Progenitor cell of endocrine pancreas (in vitro differentiated cells): ENCODE results near the gene PEMT. TPM values are rescaled to one million over a fixed set of nuclear protein-coding genes. Genes with fewer than 3 reads are reported as not detected.

Experiments
- DNase-seq: peaks from one replicate; pipeline ENCODE4 v3.0.0; 2021; ENCODE audit warnings: low spot score; ENCODE audit not compliant: unreplicated experiment
- H3K27ac Mint-ChIP-seq: 2 replicates; pipeline ENCODE4 v1.8.0; 2021; ENCODE audit warnings: mild to moderate bottlenecking, moderate library complexity, mixed read lengths
- H3K27me3 Mint-ChIP-seq: 2 replicates; pipeline ENCODE4 v1.8.0; 2021; ENCODE audit warnings: mixed read lengths
- H3K36me3 Mint-ChIP-seq: 2 replicates; pipeline ENCODE4 v1.8.0; 2022; ENCODE audit warnings: mixed read lengths; ENCODE audit not compliant: insufficient read depth
- H3K4me1 Mint-ChIP-seq: 2 replicates; pipeline ENCODE4 v1.8.0; 2021; ENCODE audit warnings: low read depth, mixed read lengths
- H3K4me3 Mint-ChIP-seq: 2 replicates; pipeline ENCODE4 v1.8.0; 2021; ENCODE audit warnings: low read depth, mild to moderate bottlenecking, moderate library complexity, mixed read lengths
- H3K9me3 Mint-ChIP-seq: 2 replicates; pipeline ENCODE4 v1.8.0; 2021; ENCODE audit warnings: low read depth, mixed read lengths
- total RNA-seq: library from RNA; stranded (reverse); gene quantifications from 2 replicates; pipeline ENCODE4 v1.2.1, GENCODE V29; 2021
- TF ChIP-seq, protein P1 (sequence below): fragments of 200-600 bp; sonication (generic); IDR thresholded peaks from one replicate; pipeline ENCODE4 v1.5.0; 2021; ENCODE audit warnings: antibody characterized with exemption, mild to moderate bottlenecking; ENCODE audit not compliant: unreplicated experiment

The PEMT gene
- total RNA-seq, 1 donor from 2014 or later: 67.0 TPM

DNA sequence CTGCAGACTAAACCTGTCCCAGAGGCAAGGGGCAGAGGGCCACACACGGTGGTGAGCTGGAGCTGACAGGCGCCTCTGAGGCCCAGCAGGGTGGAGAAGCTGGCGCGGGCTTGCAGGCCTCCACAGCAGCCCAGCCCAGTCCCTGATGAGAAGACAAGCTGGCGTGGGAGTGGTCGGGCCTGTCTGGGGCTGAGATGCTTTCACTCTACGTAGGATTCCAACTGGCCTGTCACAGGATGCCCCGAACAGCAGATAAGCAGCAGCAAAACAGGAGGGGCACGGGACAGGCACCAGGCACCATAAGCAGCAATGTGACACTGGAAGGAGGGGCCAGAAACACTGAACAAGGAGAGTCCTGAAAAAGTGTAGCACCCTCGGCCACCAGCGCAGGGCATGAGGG is 40.1 kb downstream of the PEMT start:
- H3K9me3 Mint-ChIP-seq: no peaks in the 10 kb centered on the region
- H3K36me3 Mint-ChIP-seq: no peaks in the 10 kb centered on the region

DNA sequence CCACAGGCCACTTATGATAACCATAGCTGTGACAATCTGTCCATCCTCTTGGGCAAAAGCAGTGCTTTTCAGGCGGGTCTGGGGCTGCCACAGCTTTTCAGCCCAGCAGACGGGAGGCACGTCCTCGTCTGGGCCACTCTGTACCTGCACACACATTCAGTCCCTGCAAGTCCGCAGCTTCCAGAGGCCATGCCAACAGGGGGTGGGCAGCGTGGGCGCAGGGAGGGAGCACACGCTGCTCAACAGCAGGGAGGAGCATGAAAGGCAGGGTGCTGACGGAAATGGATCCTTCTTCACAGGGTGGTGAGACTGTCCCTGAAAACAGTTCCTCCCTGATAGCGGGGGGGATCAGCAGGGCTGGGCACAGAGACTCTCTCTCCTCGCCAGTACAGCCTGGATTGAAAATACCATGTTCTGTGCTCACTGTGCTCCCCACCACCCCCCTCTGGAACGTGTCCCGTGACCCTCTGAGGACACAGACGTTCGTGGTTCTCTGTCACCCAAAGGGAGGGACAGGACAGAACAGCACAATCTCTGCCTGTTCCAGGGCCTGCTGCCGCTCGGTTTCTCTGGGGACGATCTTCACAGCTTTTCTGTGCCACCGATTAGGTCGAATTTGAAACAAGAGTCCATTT is 41.7 kb downstream of the PEMT start:
- H3K4me3 Mint-ChIP-seq: no peak overlapping the region
- no peaks in the 10 kb centered on the region for H3K27me3 Mint-ChIP-seq
- H3K27ac Mint-ChIP-seq: peak overlapping the region; percentile 13
- TF ChIP-seq, protein P1, sequence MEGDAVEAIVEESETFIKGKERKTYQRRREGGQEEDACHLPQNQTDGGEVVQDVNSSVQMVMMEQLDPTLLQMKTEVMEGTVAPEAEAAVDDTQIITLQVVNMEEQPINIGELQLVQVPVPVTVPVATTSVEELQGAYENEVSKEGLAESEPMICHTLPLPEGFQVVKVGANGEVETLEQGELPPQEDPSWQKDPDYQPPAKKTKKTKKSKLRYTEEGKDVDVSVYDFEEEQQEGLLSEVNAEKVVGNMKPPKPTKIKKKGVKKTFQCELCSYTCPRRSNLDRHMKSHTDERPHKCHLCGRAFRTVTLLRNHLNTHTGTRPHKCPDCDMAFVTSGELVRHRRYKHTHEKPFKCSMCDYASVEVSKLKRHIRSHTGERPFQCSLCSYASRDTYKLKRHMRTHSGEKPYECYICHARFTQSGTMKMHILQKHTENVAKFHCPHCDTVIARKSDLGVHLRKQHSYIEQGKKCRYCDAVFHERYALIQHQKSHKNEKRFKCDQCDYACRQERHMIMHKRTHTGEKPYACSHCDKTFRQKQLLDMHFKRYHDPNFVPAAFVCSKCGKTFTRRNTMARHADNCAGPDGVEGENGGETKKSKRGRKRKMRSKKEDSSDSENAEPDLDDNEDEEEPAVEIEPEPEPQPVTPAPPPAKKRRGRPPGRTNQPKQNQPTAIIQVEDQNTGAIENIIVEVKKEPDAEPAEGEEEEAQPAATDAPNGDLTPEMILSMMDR: no peak
- H3K36me3 Mint-ChIP-seq: peaks cover 2% of the 10 kb centered on the region
- H3K9me3 Mint-ChIP-seq: no peaks in the 10 kb centered on the region
- DNase-seq: no peak
- H3K4me1 Mint-ChIP-seq: peaks cover 17% of the 10 kb centered on the region

More for the DNA sequence above, 40.1 kb downstream of the PEMT start:
- H3K27ac Mint-ChIP-seq: no peak overlapping the region
- TF ChIP-seq, protein P1: no peak
- no peaks in the 10 kb centered on the region for H3K27me3 Mint-ChIP-seq
- no peak for DNase-seq
- no peak overlapping the region for H3K4me3 Mint-ChIP-seq
- H3K4me1 Mint-ChIP-seq: peaks cover 17% of the 10 kb centered on the region

DNA sequence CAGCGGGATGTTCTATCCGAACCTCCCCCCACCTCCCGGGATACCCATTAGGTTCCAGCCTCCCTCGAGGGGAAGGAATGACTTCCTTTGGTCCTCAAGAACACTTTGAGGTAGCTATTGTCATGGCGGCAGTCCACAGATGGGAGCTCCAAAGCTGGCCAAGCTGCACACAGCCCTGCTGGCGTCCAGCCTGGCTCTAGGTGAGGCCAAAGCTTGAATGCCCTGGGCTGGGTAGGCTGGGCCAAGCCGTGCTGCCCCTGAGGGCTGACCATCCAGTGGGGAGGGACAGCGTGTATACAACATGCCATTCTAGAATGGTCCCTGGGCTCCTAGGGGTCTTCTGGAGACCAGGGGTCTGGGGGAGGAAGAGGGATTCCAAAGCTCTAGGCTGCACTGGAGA is 43.5 kb downstream of the PEMT start:
- no peaks in the 10 kb centered on the region for H3K9me3 Mint-ChIP-seq
- H3K27me3 Mint-ChIP-seq: no peaks in the 10 kb centered on the region
- TF ChIP-seq, protein P1: no peak
- peaks cover 11% of the 10 kb centered on the region for H3K4me1 Mint-ChIP-seq
- no peak overlapping the region for H3K4me3 Mint-ChIP-seq
- peaks cover 2% of the 10 kb centered on the region for H3K36me3 Mint-ChIP-seq
- no peak for DNase-seq
- no peak overlapping the region for H3K27ac Mint-ChIP-seq

DNA sequence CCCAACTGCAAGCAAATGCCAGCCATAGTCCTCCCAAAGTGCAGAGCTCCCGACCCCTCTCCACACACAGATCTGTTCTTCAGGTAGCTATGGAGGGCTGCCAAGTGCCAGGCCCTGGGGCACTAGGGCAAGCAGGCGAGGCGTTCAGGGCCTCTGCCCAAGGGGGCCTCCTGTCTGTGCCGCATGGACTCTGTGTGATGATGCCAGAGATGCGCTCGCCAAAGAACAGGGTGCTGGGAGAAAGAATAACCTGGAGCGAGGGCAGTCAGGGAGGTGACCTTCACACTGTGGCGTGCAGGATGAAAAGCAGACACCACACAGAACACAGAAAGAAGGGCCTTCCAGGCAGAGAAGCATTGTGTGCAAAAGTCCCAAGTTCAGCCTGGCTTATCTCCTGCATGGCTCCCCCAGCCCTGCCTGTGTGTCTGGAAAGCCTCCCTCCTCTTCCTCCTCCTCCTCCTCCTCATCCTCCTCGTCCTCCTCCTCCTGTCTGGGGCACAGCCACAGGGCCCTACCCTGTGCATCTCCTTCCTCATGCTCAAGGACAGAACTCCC is 44.2 kb downstream of the PEMT start:
- no peaks in the 10 kb centered on the region for H3K27me3 Mint-ChIP-seq
- H3K4me1 Mint-ChIP-seq: peaks cover 11% of the 10 kb centered on the region
- peaks cover 2% of the 10 kb centered on the region for H3K36me3 Mint-ChIP-seq
- no peak for DNase-seq
- no peak overlapping the region for H3K27ac Mint-ChIP-seq
- no peaks in the 10 kb centered on the region for H3K9me3 Mint-ChIP-seq
- no peak overlapping the region for H3K4me3 Mint-ChIP-seq
- TF ChIP-seq, protein P1: no peak

DNA sequence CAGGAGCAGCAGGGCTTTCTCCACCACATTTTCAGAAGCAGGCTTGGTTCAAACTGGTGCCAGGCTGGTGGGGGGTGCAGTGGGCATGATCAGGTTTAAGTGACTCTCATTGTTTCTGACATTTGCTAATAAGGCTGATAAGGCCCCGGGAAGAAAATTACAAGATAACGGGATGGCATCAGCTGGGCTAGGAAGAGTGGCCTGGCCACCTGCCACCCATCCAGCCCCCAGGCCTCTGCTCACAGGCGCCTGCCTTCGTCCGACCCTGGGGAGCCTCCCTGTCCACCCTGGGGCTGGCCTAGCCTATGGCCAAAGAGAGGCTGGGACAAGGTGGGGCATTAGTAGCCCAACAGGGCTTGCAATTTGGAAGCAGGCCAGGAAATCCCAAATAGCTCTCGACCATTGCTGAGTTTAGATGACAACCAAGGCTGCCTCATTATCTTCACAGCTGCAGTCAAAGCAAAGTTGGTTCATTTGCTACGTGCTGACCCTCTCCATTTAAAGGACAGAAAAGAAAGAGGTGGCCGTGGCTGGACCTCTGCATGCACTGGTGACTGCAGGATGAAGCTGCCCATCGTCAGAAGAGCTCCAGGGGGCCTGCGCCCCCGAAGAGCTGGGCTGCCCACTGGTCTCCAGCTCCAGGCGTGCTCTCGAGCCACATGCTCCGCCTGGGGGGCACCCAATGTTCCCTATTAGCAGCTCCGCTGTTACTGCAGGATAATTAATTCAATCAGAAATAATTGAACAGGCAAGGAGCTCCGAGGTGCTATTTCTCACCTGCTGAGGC is 44.9 kb downstream of the PEMT start:
- peaks cover 11% of the 10 kb centered on the region for H3K4me1 Mint-ChIP-seq
- H3K4me3 Mint-ChIP-seq: no peak overlapping the region
- no peak overlapping the region for H3K27ac Mint-ChIP-seq
- no peaks in the 10 kb centered on the region for H3K27me3 Mint-ChIP-seq
- H3K9me3 Mint-ChIP-seq: no peaks in the 10 kb centered on the region
- no peak for DNase-seq
- TF ChIP-seq, protein P1: no peak
- H3K36me3 Mint-ChIP-seq: peaks cover 2% of the 10 kb centered on the region
